ENCODE data around the gene SPDYE5.

Gene SPDYE5

GRCh38 chr7:75537731-75538130 lies 45.6 kb downstream of the SPDYE5 start:
- no peak for DNase-seq

- DNase-seq: no peak
Observed at GRCh38 chr7:75546237-75547015, 54.3 kb downstream of the SPDYE5 start.
